ENCODE data around the gene GALNT16. TPM values are rescaled to one million over a fixed set of nuclear protein-coding genes. Genes with fewer than 3 reads are reported as not detected.

The GALNT16 gene
- total RNA-seq, 1 donor from 2014 or later: 4.1 TPM

DNA sequence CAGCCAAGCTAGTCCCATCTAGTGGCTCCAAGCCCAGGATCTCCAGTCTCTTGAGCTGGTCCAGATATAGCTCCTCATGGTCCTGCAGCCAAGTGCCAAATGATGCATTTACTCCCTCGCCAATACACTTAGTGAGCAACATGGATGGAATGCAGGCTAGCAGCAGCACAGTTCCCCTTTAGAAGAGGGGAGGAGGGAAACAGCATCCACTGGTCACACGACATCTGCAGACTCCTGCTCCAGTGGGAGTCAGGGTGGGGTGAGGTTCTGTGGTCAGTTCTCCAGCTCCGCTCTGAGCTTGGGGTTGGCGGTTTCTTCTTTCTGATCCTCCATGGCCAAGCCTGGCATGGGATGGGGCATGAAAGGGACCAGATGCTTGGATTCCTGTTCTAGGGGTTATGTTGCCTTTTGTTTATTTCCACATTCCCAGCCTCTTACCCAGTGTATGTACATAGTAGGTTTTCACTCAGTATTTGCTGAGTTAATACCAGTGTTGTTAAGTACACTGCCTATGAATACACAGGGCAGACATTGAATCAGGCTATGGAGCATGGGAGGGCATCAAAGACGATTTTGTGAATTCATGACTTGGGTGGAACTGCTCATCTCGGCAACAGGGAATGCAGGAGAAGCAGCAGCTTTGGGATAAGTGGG is 57.3 kb downstream of the GALNT16 start:
- peak; percentile 67 for DNase-seq (ENCODE audit: low spot score)

DNA sequence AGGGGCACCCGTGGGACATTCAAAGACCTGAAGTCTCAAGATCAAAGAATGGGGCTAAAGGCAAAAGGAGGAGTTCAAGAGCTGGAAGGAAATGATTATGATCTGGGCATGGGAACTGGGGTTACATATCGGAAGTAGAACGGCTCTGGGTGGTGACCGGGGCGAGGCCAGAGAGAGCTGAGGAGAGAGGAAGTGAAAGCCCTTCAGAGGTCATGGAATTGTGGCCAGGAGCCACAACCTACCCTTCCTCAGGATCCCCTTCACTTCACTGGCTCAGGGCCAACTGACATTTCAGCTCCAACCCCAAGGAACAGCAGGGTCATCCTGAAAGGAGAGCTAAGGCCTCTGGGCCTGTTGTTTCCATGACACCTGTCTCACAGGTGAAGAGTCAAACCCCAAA is 57.8 kb downstream of the GALNT16 start:
- DNase-seq (ENCODE audit: low spot score): no peak

DNA sequence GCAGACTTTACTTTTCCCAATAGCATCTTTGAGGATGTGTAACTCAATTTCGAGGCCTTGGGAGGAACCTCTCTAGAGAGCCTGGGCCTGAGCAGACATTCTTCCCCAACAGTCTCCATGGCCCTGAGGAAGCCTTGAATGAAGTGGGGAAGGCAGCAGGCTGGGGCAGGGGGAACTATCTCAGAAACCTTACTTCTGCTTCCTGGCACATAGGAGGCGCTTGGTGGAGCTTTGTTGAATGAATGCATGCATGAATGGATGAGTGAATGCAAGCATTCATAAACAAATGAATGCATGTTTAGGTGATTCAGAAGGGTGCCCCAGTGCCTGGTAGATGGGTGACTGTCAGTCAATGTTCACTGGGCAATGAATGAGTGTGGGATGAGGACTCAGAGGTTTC is 58.3 kb downstream of the GALNT16 start:
- DNase-seq (ENCODE audit: low spot score): no peak

DNA sequence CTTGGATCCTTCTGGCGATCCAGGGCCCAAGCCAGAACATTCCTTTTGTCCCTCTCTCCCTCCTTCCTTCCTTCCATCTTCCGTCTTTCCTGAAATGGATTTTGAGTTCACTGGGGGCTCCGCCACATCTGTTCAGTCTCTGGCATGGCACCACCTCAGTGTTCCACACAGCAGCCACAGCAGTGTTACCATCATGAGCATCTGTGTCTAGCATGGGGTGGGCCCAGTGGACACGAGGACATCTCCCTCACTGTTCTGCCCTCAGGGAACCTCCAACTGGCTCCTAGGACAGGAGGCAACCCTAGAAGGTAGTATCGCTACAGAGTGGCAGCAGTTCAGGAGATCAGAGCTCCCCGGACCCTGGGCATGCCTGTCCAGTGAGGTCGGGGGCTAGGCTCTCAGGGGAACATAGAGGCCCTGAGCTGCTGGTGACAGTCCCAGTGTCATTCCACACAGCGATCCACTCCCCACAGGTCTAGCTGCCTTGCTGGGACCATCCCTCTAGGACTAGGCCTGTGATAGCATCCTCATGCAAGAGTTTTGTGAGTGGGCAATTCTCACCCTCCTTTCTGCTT is 59.0 kb downstream of the GALNT16 start:
- no peak for DNase-seq (ENCODE audit: low spot score)

DNA sequence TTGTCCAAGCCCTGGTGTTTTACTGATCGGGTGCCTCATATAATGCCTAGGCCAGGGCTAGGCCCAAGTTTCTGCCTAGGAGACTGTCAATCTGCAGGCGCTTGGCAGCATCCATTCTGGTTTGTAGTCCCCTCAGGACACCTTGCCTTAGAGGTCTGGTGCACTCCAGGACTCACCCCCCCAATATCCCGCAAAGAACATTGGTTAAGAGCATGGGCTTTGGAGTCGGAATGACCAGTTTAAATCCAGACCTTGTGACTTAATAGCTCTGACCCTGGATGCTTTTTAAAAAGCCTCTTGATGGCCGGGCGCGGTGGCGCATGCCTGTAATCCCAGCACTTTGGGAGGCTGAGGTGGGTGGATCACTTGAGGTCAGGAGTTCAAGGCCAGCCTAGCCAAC is 60.0 kb downstream of the GALNT16 start:
- DNase-seq (ENCODE audit: low spot score): no peak

DNA sequence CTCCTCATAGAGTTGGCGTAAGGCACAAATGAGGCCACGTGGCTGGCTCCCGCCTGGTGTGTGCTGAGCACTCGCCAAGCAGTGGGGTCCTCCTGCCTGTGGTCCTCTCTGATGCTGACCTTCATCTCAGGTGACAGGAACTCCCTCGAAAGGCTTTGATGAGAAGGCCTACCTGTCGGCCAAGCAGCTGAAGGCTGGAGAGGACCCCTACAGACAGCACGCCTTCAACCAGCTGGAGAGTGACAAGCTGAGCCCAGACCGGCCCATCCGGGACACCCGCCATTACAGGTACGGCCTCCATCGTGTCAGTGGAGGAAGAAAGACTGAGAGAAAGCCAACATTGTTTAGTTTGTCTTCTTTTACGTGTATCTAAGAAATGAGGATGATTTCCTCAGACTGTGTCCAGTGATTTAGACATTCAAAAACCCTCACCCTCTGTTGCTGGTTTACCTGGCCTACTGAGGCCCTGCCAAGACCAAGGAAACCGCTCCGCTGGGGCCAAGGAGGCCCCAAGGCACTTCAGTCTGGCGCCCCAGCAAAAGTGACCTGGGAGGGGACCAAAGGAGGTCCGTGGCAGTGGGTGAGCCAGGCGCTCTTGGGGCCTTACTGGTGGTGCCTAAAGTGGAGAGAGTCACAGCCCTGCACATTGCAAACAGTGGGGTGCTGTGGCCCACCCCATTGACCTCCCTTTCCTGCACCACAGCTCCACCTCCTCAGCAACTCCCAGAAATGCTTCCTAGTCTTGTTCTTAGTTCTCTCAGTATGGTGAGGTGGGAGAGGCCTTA is 60.8 kb downstream of the GALNT16 start:
- no peak for DNase-seq (ENCODE audit: low spot score)

DNA sequence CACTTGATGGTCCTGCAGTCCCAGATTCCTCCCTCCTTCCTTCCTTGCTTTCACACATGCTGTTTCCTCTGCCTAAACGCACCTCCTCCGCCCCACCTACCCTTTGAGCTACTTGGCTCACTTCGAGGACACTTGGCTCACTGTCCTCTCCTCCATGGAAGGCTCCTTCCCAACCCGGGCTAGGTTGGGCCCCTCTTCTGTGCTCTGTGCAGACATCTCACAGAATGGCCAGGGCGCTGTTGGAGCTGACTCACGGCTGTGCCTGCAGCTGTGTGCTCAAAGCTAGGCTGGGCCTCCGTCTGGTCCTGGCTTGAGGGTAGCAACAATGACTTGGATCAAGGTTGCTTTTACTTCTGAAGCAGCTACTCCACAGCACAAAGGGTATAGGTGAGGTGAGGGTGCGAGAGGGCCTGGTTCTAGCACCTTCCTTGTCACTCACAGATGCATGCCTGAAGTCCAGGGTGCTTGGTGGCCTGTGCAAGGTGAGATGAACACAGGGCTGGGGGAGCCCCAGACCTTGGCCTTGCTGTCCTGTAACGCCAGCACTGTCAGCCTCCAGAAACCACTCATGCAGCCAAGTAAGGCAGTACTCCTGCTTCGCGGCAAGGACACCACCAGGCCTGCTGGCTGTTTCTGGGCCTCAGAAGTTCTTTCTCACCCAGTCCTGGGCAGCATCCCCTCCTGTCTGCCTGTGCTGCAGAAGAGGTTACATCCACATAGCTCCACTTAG is 61.8 kb downstream of the GALNT16 start:
- DNase-seq (ENCODE audit: low spot score): no peak

DNA sequence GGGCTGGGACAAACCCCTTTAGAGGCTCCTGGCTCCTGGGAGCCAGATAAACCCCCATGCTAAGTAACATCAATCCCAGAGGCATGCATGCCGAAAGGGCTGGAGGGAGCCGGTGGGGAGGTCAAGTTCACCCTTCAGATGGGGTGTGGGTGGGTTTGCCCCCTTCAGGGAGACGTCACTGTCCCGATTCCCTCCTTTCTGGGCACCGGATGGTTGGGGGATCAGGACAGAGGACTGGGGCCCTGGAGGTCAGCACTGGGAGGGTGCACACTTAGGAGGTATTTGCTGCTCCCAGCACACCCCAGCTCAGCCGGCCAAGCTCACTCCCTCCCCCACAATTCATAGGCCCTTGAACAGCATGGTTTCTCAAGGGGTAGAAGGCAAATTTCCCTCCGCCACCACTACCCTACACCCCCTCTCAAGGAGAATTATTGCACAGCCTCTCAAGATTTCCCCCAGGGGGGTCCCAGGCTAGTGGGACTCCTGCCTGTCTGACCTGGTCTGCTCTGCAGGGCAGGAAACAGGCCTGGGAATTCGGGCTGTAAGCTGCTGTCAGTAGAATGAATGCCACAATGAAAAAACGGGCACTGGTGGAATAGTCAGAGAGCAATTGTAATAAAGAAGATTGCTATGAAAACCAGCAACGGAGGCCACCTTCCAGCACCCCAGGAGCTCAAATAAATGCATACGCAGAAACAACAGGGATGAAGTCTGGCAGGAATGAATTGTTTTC is 63.5 kb downstream of the GALNT16 start:
- no peak for DNase-seq (ENCODE audit: low spot score)

DNA sequence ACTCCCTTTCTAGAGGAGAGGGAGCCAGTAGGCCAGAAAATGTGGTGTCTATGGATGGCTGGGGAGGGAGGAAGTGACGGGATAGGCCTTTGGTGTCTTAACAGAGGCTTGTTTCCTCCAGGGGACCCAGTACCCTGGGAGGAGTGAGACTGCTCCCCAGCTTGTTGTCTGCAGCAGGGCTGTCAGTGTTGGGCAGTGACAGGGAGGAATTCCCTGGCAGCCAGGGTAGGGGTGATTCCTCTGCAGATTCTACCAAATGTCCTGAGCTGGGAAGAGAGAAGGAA is 64.0 kb downstream of the GALNT16 start:
- no peak for DNase-seq (ENCODE audit: low spot score)

DNA sequence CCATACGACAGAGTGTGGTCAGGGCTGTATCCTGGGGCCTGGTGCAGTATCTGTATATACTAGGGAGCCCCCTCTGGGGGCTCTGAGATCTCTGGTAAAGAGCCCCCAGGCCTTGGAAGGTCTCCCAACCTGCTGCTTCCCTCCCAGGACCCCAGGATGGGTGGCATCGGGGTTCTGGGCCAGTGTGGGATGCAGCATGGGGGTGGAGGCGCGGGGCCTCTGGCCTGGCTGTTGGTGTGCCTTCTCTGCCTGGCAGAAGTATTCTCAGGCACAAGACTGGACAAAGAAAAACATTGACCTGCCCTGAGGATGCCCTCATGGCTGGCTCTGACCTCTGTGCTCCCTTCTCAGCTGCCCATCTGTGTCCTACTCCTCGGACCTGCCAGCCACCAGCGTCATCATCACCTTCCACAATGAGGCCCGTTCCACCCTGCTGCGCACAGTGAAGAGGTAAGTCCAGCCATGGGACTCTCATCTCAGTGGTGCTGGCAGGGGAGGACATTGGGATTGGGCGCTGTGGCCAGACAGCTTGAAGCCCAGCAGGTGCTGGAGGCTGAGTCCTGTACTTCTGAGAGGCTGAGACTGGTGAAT is 64.5 kb downstream of the GALNT16 start:
- DNase-seq (ENCODE audit: low spot score): no peak

DNA sequence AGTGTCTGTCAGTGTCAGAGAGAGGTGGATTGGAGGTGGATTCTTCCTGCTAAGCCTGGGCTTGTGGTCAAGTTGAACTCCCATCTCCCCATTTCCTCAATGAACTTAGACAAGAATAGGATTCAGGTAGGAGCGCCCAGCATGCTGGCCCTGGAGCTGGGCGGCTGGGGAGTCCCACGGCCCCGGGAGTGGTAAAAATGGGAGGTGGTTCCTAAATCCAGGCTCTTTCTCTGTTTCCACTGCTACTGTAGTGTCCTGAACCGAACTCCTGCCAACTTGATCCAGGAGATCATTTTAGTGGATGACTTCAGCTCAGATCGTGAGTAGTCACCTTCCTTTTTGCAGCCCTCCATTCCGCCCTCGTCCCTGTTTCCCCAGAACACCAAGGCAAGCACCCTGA is 65.1 kb downstream of the GALNT16 start:
- no peak for DNase-seq (ENCODE audit: low spot score)

DNA sequence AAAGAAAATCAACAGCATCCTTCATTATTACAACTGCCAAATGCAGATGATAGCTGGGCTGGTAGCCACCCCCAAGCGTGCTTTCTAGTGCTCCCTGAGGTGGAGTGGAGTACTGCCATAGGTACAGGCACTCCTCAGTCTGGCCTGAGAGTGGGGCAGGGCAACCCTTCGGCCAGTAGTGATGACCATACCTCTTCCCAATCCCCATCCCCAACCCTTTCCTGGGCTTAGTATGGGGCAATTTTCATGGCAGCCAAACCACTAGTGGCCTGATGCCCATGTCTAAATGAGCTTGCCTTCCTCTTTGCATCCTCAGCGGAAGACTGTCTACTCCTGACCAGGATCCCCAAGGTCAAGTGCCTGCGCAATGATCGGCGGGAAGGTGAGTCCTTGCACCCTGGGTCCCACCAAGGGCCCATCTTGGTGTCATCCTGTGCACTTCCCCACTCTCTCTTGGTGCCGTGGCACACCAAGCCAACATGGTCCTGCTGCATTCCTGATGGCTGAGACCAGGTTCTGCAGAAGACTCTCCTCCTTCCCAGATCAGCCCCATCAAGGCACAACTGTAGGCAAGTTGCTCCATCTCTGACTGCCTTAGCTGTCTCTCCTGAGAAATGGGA is 65.8 kb downstream of the GALNT16 start:
- DNase-seq (ENCODE audit: low spot score): no peak

DNA sequence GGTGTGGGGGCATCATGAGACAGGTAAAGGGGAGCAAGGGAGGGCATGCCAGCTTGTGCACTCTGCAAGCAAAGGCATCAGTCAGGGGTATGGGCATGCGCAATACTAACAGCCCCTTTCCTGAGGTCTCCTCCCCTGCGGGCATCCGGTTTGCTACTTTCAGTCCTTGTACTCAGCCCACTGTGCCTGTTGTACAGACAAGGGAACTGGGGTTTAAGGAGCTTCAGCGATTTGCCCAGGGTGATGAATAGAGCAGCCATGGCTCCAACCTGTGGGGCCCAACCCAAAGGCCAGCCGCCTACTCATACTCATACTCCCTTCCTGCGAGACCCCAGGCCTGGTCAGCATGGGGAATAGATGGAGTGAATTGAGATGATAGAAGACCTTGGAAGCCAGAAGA is 66.7 kb downstream of the GALNT16 start:
- no peak for DNase-seq (ENCODE audit: low spot score)

DNA sequence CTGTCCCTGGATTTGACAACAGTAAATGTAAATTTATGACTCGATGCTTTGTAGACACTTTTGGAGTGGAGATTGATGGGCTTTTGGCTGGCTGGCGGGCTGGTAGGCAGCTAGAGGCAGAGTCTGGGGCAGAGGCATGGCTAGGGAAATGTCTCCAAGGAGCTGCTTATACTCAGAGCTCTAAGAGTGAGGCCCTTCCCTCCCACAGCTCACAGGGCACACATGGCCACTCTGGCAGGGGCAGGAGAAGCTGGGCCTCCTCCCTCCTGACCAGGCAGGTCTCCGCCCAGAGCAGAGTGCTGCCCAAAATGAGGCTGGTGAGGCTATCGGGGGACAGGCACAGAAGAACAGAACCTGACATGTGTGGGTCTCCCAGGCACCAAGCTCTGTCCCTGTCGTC is 67.5 kb downstream of the GALNT16 start:
- DNase-seq (ENCODE audit: low spot score): no peak

DNA sequence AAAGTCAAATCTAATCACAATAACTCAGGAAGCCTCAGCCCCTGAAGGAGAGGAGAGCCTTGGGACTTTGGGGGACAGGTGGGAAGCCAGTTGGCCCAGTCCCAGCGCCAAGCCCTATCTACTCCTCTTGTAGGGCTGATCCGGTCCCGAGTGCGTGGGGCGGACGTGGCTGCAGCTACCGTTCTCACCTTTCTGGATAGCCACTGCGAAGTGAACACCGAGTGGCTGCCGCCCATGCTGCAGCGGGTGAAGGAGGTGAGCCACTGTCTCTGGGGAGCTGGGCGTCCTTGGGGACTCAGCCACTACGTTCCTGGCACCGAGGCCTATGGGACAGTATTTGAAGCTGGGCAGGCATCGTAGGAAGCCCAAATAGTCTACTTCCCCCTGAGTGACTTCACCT is 68.4 kb downstream of the GALNT16 start:
- DNase-seq (ENCODE audit: low spot score): no peak

DNA sequence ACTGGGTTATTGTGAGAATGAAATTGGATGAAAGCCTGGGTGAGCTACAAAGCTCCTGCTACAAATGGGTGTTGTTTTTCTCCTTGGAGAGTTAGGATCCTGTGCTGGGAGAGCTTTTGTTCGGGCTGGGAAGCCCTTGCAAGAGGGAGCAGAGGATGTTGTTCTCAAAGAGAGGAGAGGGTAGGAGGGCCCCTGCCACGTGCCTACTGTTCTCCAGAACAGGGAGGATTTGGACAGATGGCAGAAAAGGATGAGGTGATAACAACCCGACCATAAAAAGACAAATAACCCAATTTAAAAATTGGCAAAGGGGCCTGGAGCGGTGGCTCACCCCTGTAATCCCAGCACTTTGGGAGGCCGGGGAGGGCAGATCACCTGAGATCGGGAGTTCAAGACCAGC is 68.8 kb downstream of the GALNT16 start:
- no peak for DNase-seq (ENCODE audit: low spot score)

DNA sequence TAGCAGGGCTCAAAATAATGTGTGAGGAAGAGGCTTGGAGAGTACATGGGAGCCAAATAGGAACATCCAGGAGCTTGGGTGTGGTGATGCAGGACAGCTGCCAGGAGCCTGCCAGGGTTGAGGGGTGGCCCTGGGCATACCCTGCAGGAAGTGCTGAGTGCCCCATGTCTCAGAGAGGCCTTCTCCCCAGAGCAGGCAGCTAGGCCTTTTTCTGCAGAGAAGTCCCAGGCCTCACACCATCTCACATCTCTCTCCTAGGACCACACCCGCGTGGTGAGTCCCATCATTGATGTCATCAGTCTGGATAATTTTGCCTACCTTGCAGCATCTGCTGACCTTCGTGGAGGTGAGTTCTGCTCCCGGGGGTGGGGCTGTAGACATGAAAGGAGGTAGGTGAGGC is 71.2 kb downstream of the GALNT16 start:
- no peak for DNase-seq (ENCODE audit: low spot score)

DNA sequence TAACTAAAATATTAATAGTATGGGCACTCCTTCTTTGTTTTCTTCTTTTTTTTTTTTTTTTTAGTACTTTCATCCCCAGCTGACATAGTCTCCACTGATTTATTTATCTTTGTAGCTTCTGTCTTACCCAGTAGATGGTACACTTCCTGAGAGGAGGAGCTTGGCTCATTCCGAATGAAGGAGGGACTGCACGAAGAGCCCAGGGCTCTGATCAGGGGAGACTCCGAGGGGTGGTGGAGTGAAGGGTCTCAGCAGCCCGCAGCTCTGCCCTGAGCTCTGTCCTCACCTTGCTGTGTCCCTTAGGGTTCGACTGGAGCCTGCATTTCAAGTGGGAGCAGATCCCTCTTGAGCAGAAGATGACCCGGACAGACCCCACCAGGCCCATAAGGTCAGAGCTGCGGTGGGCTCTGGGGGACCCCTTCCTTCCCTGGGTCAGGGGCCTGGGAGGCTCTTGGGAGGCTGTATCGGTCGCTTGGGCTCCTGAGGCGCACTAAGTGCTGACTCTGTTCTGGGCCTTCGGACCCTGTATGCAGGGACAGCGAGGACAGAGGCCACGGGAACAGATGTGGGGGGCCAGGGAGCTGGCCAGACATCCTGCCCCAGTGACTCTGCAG is 72.9 kb downstream of the GALNT16 start:
- no peak for DNase-seq (ENCODE audit: low spot score)

DNA sequence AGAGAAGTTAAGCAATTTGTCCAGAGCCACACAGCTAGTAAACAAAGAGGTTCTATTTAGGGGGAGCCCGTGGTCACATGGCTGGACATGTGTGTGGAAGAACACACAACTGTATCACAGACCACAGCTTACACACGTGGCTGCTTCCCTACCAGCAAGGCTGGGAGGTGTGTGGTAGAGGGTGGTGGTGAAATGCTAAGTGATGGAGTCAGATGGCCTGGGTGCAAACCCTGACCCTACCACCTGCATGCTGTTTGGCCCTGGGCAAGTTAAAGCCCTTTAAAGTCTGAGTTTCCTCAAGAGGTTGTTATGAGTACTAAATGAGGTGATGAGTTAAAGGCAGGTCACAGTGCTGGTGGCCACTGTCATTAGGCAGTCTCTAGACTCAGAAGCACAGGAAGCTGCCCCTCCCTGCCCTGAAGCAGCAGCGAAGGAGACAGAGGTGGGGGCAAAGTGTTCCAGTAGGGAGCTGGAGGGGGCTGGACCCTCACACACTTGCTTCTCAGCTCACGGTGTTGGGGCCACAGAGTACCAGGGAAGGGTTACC is 73.9 kb downstream of the GALNT16 start:
- DNase-seq (ENCODE audit: low spot score): no peak

DNA sequence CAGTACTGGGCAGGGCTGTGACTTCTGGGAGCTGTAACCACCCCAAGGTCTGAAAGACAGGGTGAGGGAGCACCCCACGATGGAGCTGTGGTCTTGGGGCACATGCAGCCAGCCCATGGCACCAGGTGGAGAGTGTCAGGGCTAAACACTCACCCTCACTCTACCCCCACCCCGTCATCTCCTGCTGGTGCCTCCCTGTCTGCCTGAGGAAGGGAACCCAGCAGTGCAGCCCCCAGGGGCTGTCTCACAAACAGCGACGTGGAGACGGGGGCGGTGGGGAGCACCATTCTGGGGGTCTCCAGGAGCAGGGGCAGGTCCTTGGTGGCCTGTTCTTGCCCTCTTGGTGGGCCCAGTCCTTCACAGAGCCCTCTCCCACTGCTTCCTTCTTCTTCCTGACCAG is 74.6 kb downstream of the GALNT16 start:
- DNase-seq (ENCODE audit: low spot score): no peak

DNA sequence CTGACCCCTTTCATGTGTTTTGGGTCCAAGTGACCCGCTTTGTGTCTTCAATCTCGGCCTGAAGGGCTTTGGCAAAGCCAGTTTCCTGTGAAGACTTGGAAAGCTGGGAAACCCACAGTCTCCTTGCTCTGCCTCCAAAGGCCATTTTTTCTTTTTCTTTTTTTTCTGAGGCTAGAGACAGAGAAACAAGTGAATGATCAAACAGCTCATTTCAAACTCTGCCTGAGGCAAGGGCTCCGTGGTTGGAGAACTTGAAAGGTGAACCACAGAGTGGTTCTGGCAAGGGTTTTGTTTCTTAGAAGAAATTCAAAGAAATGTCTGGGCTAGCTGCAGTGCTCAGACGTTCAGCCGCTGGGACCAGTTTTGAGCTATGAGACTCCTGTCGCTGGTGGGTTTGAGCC is 75.4 kb downstream of the GALNT16 start:
- DNase-seq (ENCODE audit: low spot score): no peak

Data from mucosa of gallbladder (tissue), 1 donor.